NCI-H1930 (cell line): ENCODE measurements around the gene BMPER.

Source experiments
- DNase-seq, 2 experiments: peaks; one replicate each; lab custom pipeline; 2025; lab: John Stamatoyannopoulos, UW

Gene BMPER

GRCh38 chr7:33968591-33968990 lies 63.3 kb downstream of the BMPER start:
- DNase-seq = no peak

DNA sequence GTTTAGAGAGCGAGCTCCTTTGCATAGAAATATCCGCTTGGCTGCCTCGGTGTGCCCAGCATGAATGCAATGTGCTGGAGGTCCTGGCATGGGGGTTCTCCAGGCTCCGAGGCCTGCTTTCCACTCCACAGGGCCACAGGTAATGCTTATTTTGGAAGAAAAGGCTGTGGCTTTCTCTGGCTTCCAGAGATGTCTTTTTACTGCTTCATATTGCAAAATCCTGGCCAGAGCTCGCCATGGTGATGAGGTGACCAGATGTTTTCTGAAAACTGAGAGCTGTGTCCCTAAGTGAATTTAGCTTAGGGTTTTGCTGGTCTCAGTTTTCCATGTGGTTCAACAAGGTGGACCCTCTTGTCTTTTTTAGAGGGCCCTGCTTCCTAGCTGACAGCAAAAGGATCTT lies 65.2 kb downstream of the BMPER start:
- DNase-seq = no peak

DNA sequence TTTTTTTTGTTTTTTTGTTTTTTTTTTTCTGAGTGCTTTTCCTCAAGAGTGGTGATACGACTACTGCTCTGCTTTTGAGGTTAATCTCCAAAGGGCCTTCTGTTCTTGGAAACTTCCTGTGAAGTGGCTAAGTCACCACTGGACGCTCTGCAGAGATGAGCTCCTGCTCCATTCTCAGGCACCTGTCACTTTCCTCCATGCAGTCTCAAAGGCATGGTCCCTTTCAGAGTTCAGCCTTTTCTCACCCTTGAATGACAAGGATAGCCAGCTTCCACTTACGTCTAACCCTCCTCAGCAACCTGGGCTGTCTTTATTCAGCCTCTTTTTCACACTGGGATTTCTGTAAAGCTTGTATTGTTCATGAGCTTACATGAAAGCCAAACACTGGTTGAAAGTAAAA lies 65.8 kb downstream of the BMPER start:
- DNase-seq = no peak

GRCh38 chr7:33973231-33974015 lies 68.1 kb downstream of the BMPER start:
- DNase-seq = no peak

DNA sequence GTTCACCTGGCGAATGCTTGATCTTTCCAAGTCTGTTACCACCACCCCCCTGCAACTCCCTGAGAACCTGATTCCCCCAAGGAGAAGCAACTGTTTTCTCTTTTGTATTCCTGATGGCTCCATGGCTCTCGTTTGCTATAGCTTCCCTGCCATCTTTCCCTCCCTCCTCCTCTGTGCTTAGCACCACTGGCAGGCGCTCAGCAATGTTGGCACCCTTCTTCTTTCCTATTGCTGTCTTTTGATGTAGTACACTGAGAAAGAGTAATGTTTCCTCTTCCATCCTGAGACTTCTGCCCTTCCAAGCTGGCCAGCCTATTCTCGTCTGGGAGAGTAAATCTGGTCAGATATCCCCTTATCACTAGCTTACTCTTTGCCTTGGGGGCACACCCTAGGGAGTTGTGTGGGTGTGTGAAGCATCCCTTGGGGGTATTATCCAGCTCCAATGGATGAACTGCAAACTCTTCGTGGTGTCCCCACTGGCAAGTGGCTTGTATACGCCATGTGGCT lies 74.0 kb downstream of the BMPER start:
- DNase-seq = no peak

DNA sequence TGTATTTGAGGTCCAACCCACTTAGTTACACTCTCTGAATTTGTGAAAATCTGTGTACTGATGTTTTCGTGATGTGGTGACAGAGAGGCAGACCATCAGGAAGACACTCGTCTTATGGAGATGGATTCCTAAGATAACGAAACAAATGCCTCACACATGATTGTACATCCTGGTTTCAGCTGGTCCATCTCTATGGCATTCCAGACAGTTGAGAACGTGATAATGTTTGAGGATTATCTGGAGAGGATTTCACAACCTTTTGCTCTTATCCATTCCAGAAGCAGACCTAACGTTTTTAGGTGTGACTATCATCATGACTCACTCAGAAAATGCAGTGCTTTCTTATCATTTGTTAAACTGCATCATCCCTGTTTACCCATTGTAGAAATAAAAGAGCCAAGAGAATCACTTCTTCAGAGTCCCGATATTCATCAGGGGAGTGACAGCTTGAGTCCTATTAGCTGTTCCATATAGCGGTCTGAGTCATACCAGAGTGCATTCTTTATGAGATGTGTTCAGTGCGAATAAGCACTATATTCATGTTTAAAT lies 74.5 kb downstream of the BMPER start:
- DNase-seq = no peak

- no peak for DNase-seq
These were observed 75.9 kb downstream of the BMPER start for GRCh38 chr7:33981226-33981625.

GRCh38 chr7:33981671-33982424 lies 76.5 kb downstream of the BMPER start:
- DNase-seq = no peak

- no peak for DNase-seq
These were observed 77.1 kb downstream of the BMPER start for GRCh38 chr7:33982425-33982786.

- no peak for DNase-seq
These were observed 81.1 kb downstream of the BMPER start for GRCh38 chr7:33986451-33986850.

- DNase-seq = no peak
These were observed 81.9 kb downstream of the BMPER start for GRCh38 chr7:33986951-33987947.

DNA sequence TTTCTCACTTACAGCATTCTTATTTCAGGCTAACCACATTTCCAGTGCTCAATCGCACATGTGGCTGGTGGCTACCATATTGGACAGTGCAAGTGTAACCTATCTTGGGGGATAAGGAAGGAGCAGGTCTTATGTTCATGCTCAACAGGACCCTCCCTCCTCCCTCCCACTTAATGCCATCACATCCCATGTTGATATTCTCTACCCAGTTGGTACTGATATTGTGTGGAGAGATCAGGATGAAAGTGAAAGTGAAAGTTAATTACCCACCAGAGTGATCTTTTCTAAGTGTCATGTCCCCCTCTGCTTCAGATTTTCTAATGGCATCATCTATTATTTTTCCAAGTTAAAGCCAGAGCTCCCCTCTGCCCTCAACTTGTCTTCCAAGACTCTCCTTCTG lies 91.6 kb downstream of the BMPER start:
- no peak for DNase-seq

DNA sequence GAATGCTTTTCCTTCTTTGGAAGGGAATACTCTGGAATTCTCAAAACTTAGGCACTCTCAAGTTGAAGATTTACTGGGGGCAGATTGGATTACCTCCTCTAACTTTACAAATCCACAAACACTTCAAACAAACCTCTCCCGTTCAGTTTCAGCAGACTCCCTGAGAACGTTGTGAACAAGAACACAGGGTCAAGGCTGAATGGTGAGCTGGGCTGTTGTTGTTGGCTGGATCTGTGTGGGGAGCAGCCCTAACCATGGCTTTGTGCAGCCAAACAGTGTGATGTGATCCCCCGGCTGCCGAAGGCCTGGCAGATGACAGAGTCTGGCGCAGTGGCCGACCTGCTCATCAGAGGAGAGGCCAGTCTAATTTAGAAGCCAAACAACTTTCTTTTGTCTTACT lies 93.1 kb downstream of the BMPER start:
- DNase-seq = no peak

DNA sequence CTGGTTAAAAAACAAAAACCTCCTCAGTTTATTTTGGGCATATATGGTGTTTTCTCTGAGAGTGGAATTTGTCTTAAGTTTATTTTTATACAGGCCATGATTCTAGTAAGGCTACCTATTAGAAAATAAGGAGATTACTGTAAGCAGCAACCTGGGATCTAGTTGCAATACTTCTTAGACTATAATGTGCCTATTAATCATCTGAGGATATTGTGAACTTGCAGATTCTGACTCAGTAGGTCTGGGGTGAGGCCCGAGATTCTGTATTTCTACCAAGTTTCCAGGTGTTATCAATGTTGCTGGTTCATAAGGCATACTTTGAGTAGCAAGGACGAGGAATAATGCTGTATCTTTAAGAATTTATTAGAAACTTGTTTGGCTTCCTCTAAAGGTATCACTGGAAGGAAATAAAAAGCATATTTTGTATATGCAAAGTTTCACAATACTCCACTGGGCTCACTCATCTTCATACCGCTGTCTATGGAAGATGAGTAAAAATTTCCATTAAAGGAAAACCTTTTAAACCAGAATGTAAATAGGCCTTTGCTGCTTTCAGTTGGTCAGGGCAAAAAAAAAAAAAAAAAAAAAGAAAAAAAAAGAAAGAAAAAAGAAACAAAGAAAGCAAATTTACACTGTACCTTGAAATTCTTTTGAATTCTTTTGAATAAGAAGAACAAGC lies 105.8 kb downstream of the BMPER start:
- no peak for DNase-seq

DNA sequence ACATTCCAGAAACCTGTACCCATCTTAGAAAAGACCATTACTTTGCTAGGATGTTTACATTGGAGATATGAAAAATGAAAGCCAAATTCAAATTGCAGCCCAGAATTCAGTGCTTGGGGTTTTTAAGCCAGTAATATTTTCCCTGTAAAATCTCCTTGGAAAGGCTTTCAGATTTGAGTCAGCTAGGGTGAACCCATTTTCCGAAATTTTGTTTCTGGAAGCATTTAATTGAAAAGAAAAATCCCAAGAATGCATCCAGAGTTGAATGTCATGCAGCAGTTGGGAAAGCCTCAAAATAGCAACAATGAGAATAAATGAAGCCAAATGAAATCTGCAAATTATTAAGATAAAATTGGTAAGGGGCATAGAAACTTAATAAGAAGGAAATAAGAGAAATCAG lies 106.4 kb downstream of the BMPER start:
- DNase-seq = no peak

DNA sequence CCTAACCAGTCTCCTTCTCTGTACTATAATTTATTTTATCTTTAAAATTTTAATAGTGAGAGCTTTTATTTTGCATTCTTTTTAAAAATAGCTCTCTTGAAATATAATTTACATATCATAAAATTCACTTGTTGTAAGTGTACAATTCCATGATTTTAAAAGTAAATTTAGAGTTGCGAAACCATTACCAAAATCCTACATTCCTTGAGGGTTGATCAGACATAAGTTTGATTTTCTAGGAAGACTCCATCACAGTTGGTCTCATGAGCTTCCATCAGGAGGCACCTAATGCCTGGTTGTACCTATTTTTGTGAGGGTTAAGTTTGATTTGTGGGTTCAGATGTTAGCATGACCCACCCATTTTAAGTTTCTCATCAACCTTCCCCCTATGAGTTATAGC lies 108.1 kb downstream of the BMPER start:
- DNase-seq = no peak

GRCh38 chr7:34015651-34016050 lies 110.3 kb downstream of the BMPER start:
- DNase-seq = no peak

DNA sequence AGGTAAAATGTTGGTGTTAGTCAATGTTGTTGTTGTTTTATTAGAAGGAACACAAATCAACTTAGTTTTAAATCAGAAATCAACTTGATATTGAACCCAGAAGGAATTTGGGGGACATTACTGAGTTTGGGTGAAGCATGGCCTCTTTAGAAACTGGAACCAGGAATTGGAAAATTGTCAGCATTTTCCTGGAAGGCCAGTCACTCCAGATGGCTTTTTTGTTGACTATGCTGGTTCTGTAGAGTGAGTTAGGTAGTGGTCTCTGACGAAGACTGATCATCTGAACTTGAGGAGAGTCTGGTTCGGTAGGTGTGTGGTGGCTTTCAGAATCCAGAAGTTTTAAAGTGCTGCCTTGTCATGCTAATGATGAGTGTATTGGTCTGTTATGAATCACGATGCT lies 111.5 kb downstream of the BMPER start:
- DNase-seq = no peak

- no peak for DNase-seq
These were observed 114.0 kb downstream of the BMPER start for GRCh38 chr7:34019301-34019790.

DNA sequence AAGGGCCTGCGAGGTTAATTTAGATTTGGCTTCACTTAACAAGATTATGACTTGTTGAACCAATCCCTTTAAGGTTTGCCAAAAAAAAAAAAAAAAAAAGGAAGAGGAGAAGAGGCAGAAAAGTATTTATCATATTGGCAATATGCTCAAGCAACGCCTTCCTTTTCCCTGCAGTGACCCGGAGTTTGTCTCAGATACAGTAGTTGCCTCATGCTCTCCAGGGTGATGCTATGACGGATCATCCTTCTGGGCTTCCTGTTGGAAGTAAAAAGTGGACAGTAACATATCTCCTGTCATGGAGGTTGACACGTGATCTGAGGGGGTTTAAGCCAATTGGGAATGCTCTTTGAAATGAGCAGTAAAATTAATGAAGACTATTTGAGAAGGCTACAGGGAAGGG lies 117.3 kb downstream of the BMPER start:
- no peak for DNase-seq

GRCh38 chr7:34025600-34025999 lies 120.3 kb downstream of the BMPER start:
- DNase-seq = no peak
